Gastrocnemius medialis (tissue), 4 donors: ENCODE data around the gene SPIB.

Experiments
- POLR2A ChIP-seq, 2 donors: fragments of 450-650 bp; IDR thresholded peaks; one replicate each; pipeline ENCODE4 v1.6.1; 2017; ENCODE audit warnings: antibody characterized with exemption in 2 of 2, mild to moderate bottlenecking in 2 of 2, moderate library complexity in 2 of 2
- TF ChIP-seq, protein P1 (sequence below), 5 experiments: fragments of 450-650 bp in 3 of 5; fragments of 200-600 bp in 2 of 5; sonication (generic) in 2 of 5; IDR thresholded peaks in 4 of 5; conservative IDR thresholded peaks in 1 of 5; 1 replicate in 4 of 5; 2 replicates in 1 of 5; pipeline ENCODE4 v1.5.1; 2016 to 2019; ENCODE audit warnings: antibody characterized with exemption in 5 of 5, mild to moderate bottlenecking in 3 of 5, moderate library complexity in 3 of 5

DNA sequence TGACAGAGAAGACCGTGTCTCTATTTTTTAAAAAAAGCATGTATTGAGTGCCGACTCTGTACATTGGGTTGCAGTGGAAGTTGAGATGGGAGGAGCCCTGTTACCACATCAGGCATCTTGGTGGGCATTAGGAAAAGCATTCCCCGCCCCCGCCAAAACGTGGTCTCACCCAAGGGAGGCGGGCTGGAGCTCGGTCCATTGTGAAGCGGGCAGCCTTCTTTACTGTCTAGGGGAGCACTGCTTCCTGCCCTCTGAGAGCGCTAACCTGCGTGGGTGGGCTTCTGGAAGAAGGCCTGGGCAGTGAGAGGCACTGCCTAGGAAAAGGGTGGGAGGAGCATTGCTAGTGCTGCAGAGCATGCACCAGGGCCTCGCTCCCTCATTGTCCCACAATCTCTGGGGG is 38.6 kb upstream of the SPIB start:
- TF ChIP-seq POLR2A (IDR thresholded peaks at IDR 0.05): no peak
- TF ChIP-seq, protein P1, sequence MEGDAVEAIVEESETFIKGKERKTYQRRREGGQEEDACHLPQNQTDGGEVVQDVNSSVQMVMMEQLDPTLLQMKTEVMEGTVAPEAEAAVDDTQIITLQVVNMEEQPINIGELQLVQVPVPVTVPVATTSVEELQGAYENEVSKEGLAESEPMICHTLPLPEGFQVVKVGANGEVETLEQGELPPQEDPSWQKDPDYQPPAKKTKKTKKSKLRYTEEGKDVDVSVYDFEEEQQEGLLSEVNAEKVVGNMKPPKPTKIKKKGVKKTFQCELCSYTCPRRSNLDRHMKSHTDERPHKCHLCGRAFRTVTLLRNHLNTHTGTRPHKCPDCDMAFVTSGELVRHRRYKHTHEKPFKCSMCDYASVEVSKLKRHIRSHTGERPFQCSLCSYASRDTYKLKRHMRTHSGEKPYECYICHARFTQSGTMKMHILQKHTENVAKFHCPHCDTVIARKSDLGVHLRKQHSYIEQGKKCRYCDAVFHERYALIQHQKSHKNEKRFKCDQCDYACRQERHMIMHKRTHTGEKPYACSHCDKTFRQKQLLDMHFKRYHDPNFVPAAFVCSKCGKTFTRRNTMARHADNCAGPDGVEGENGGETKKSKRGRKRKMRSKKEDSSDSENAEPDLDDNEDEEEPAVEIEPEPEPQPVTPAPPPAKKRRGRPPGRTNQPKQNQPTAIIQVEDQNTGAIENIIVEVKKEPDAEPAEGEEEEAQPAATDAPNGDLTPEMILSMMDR (IDR thresholded peaks at IDR 0.05 in 4 of 5, conservative IDR thresholded peaks at IDR 0.05 in 1 of 5): no peak
